Peyer's patch (tissue), 4 donors: ENCODE results near the gene CTU1.

Source experiments
- CTCF ChIP-seq, 6 experiments: fragments of 450-650 bp in 4 of 6; fragments of 200-600 bp in 2 of 6; sonication (generic) in 1 of 6; IDR thresholded peaks; one replicate each; pipeline ENCODE4 v1.5.1; 2017 to 2019; ENCODE audit warnings: antibody characterized with exemption in 6 of 6, mild to moderate bottlenecking in 3 of 6, moderate library complexity in 1 of 6
- POLR2A ChIP-seq, 2 donors: fragments of 450-650 bp; IDR thresholded peaks; one replicate each; pipeline ENCODE4 v1.5.1; 2017; ENCODE audit warnings: antibody characterized with exemption in 2 of 2, mild to moderate bottlenecking in 2 of 2, moderate library complexity in 2 of 2

- TF ChIP-seq CTCF (IDR thresholded peaks at IDR 0.05) (no peak), POLR2A (IDR thresholded peaks at IDR 0.05) (no peak)
These were observed 28.8 kb upstream of the CTU1 start for GRCh38 chr19:51136851-51137551.
